GM19023 (cell line): ENCODE results near the gene ZNF569.
A peak's percentile ranks its signal among the peaks of the same experiment; 100 is the strongest.
"Not testable (repeated sequence)": the region's sequence is repeated elsewhere in the genome, so short reads cannot be mapped to it uniquely, and the experiment has no call there.

ENCODE experiments used
- ATAC-seq: cut with Tn5 transposase; IDR thresholded peaks from one replicate; pipeline ENCODE4 v1.9.1; 2021; ENCODE audit warnings: mild to moderate bottlenecking, moderate library complexity; ENCODE audit not compliant: unreplicated experiment

The ZNF569 gene

DNA sequence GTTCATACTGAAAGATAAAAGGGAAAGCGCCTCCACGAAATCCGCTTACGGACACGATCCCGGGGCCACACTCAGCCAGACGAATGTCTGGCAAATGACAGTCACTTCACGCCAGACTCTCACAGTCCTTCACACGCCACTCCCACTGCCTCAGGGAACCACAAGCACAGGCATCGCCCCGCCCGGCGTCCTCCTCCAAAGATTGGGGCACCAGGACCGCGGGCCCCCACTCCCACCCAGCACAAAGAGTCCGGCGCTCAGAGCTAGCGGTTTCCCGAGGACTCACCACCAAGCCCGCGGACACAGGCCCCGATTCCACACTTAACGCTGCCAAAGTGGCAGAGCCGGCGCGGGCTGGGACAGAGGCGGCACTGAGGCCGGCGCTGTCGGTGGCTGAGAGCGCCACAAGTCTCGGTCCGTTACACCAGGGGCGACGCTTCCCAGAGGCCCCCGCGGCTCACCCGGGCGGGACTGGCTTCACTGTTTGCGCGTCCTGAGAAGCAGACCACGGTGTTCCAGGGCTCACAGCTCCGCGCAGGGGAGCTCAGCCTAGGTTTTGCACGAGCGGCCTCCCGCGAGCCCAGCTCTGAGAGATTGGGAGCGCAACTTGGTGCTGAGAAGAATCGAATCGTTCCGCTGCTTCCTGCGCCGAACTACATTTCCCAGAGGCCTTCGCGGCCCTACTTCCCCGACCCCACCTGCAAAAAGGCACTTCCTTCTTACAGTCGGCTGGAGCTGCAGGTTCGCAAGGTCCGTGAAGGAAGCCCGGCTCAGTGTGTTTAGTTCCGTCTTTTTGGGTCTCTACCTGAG, at the start of gene ZNF569:
Gene ZNF569, minus strand, starts transcription at position 647 of the 810 bp plus-strand sequence. CDS start 22,523 bp downstream, outside the sequence.
- ATAC-seq, result peak; percentile 63

GRCh38 chr19:37513397-37513796, 46.2 kb upstream of the ZNF569 start:
- no peak for ATAC-seq

DNA sequence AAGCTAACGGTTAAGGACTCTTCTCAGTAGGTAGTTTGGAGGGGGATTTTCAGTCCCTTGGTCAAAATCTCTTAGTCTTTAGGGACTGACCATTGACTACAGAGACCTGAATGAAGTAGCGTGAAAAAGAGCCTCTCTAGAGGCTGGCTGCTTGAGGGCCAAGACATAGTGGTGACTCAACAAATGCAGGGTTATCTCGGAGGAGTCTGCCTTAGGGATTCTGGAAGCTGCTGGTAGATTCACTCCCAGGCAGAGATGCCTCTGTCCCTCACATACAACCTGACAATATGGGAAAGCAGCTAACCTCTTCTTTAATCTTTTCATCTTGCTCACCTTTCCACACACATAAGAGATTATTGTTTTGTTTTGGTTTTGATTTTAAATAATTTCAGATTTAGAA, 44.6 kb upstream of the ZNF569 start:
- no peak for ATAC-seq

DNA sequence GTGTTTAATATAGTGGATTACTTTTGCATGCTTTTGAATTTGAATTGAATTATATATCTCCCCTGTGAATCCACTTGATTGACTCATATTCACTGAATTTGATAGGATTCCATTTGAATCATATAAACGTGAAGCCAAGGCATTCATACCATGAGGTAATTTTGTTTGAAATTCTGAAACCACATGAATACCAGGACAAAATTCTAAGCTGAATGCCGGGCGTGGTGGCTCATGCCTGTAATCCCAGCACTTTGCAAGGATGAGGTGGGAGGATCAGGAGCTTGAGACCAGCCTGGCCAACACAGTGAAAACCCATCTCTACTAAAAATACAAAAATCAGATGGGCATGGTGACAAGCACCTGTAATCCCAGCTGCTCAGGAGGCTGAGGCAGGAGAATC, 43.9 kb upstream of the ZNF569 start:
- no peak for ATAC-seq

- ATAC-seq, result no peak
These were observed 39.9 kb upstream of the ZNF569 start for GRCh38 chr19:37507167-37507464.

GRCh38 chr19:37506387-37507166, 39.3 kb upstream of the ZNF569 start, which contains the start of gene ZNF793:
TSS of gene ZNF793 (plus strand) at chr19:37506939. CDS start at chr19:37523440, 16,501 bp downstream.
- no peak for ATAC-seq

DNA sequence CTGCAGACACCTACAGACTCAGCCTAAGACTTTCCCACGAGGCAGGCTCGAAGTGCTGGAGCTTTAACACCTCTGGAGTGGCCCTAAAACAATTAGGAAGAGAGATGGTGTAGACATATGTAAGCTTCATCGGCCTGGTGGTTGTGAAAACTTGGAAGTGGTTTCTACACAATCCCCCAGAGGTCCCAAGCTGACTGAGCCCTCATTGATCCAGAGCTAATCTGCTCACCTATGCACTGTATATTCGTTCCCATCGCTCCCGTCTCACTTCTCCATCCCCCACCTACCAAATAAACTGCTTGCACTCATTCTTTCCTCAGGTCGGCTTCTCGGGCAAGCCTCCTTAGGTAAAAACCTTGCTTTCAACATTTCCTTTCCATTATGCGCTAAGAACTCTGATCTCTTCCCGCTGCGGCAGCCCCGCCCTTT, 38.7 kb upstream of the ZNF569 start:
- ATAC-seq, result no peak

DNA sequence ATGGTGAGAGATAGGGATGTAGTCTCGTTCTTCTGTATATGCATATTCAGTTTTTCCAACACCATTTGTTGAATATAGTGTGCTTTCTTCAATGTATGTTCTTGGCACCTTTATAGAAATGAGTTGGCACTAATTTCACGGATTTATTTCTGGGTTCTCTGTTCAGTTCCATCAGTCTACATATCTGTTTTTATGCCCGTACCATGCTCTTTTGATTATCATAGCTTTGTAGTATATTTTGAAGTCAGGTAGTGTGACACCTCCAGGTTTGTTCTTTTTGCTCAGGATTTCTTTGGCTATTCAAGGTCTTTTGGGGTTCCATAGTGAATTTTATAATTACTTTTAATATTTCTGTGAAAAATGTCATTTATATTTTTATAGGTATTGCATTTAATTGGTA, 25.0 kb upstream of the ZNF569 start:
- no peak for ATAC-seq

DNA sequence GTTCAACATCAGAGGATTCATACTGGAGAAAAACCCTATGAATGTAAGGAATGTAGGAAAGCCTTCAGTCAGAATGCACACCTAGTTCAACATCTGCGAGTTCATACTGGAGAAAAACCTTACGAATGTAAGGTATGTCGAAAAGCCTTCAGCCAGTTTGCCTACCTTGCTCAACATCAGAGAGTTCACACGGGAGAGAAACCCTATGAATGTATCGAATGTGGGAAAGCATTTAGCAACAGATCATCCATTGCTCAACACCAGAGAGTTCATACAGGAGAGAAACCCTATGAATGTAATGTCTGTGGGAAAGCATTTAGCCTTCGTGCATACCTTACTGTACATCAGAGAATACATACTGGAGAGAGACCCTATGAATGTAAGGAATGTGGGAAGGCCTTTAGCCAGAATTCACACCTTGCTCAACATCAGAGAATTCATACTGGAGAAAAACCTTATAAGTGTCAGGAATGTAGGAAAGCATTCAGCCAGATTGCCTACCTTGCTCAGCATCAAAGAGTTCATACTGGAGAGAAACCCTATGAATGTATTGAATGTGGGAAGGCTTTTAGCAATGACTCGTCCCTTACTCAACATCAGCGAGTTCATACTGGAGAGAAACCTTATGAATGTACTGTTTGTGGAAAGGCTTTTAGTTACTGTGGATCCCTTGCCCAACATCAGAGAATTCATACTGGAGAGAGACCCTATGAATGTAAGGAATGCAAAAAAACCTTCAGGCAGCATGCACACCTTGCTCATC, 17.3 kb upstream of the ZNF569 start:
- no peak for ATAC-seq

GRCh38 chr19:37472165-37472564, 4.9 kb upstream of the ZNF569 start:
- no peak for ATAC-seq

DNA sequence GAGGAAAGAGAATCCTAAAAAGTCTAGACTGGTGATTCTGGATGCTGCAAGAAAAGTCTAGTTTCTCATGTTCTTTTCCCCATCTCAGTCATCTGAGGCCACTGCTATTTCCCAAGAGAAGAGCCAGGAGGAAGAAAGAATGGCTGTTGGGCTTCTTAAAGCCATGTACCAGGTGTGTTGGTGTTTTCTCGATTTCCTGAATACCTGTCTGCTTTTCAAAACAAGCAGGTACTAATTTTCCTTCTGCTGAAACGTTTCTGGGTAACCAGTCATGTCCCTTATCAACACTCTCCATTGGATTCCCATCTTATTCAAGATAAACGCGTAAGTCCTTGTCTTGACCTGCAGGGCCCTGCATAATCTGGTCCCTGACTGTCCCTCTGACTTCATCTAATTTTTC, 3.0 kb upstream of the ZNF569 start:
- no peak for ATAC-seq

DNA sequence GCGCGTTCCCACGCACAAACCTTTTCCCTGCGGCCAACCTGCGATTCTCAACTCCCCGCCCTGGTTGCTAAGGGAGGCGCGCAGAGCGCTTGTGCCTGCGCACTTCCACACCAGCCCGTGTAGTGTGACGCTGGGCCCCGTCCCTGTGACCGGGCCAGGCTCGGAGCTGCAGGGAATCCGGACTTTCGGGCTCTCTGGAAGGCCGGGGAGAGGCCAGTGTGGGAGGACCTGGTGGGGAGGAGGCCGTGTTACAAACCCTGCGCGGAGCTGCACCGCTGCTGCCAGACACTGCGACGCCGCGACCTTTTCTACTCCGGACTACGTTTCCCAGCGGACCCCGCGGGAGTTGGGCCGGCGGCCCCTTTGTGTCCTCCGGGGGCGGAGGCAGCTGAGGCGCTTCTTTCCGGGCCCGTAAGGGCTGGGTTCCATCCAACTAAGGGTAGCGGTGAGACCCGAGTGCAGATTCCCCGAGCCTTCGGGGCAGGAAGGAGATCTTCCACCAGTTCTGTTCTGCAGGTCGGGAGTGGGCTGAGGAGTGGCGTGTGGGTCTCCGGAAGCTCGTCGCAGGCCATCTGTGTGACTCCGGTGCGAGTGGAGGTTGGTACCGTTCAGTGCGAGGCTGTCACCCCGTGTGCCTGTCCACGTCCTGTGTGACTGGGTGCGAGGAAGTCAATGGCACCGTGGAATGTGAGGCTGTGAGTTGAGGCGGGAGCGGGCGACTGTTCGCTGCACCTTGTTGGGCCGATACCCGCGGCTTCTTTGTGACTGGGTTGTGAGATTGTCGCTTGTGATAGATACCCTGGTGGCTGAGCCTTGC, 1.9 kb upstream of the ZNF569 start, which contains the start of gene ZNF570:
Gene ZNF570, plus strand, starts transcription at position 396 of the 817 bp plus-strand sequence. CDS start 999 bp downstream, outside the sequence.
- peak; percentile 61 for ATAC-seq

- no peak for ATAC-seq
These were observed 405 bp upstream of the ZNF569 start for GRCh38 chr19:37467608-37468090.

DNA sequence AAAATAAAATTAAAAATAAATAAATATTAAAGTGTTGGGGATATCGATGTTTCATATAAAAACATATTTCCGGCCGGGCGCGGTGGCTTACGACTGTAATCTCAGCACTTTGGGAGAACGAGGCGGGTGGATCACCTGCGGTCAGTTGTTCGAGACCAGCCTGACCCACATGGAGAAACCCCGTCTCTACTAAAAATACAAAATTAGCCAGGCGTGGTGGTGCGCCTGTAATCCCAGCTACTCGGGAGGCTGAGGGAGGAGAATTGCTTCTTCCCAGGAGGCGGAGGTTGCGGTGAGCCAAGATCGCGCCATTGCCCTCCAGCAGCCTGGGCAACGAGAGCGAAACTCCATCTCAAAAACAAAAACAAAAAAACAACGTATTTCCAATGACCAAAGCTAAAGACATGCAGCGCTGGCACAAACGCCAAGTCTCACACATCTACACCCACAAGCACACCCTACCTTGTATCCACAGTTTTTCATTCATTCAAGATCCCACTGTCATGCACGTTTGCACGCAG, 907 bp downstream of the ZNF569 start:
- no peak for ATAC-seq

- no peak for ATAC-seq
These were observed 14.6 kb downstream of the ZNF569 start for GRCh38 chr19:37452500-37453245.

DNA sequence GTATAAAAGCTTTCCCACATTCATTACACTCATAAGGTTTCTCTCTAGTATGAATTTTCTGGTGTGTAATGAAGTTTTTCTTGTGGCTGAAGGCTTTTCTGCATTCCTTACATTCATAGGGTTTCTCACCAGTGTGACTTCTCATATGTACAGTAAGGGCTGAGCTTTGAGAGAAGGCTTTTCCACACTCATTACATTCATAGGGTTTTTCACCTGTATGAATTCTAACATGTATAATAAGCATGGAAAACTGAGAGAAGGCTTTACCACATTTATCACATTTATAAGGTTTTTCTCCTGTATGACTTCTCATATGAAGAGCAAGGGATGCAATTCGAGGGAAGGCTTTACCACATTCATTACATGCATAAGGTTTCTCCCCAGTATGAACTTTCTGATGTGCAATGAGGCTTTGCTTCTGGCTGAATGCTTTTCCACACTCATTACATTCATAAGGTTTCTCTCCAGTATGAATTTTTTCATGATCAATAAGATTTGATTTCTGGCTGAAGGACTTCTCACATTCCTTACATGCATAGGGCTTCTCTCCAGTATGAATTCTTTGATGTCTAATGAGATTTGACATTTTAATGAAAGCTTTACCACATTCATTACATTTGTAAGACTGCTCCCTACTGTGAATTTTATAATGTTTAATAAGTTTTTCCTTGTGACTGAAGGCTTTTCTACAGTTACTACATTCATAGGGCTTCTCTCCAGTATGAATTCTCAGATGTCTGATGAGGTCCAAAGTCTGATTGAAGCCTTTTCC, 53.7 kb downstream of the ZNF569 start:
- ATAC-seq, result no peak

GRCh38 chr19:37412700-37413099, 54.5 kb downstream of the ZNF569 start:
- no peak for ATAC-seq

DNA sequence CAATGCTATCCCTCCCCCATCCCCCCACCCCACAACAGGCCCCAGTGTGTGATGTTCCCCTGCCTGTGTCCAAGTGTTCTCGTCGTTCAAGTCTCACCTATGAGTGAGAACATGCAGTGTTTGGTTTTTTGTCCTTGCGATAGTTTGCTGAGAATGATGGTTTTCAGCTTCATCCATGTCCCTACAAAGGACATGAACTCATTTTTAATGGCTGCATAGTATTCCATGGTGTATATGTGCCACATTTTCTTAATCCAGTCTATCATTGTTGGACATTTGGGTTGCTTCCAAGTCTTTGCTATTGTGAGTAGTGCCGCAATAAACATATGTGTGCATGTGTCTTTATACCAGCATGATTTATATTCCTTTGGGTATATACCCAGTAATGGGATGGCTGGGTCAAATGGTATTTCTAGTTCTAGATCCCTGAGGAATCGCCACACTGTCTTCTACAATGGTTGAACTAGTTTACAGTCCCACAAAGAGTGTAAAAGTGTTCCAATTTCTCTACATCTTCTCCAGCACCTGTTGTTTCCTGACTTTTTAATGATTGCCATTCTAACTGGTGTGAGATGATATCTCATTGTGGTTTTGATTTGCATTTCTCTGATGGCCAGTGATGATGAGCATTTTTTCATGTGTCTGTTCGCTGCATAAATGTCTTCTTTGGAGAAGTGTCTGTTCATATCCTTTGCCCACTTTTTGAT, 61.0 kb downstream of the ZNF569 start:
- ATAC-seq, result not testable (repeated sequence)
